ENCODE results near the gene UPK2.
"Not testable (repeated sequence)": the region's sequence is repeated elsewhere in the genome, so short reads cannot be mapped to it uniquely, and the experiment has no call there.

Gene UPK2

DNA sequence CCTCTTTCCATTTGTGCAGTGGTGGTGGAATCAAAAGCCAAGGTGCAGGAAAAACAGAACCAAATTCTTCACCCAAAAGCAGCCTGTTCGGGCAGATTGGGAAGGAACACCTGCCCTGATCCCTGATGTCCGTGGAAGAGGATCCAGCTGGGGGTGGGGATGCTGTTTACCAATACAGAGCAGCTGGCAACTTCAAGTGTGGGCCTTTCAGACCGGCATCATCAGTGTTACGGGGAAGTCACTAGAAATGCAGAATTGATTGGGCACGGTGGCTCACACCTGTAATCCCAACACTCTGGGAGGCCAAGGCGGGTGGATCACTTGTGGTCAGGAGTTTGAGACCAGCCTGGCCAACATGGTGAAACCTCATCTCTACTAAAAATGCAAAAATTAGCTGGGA, 2.1 kb upstream of the UPK2 start:
- H3K4me1 ChIP-seq (ENCODE audit: insufficient read depth, low read length); H3K27me3 ChIP-seq (ENCODE audit: control insufficient read depth in 1 of 2, insufficient read depth in 2 of 2, low read length in 2 of 2); H3K9ac ChIP-seq (ENCODE audit: low read length); H3K9me3 ChIP-seq (ENCODE audit: low read length); H3K27ac ChIP-seq (ENCODE audit: low read depth, low read length); H3K4me3 ChIP-seq (ENCODE audit: low read depth in 1 of 2, low read length in 2 of 2); H3K36me3 ChIP-seq (ENCODE audit: insufficient read depth, low read length): not testable (repeated sequence)

DNA sequence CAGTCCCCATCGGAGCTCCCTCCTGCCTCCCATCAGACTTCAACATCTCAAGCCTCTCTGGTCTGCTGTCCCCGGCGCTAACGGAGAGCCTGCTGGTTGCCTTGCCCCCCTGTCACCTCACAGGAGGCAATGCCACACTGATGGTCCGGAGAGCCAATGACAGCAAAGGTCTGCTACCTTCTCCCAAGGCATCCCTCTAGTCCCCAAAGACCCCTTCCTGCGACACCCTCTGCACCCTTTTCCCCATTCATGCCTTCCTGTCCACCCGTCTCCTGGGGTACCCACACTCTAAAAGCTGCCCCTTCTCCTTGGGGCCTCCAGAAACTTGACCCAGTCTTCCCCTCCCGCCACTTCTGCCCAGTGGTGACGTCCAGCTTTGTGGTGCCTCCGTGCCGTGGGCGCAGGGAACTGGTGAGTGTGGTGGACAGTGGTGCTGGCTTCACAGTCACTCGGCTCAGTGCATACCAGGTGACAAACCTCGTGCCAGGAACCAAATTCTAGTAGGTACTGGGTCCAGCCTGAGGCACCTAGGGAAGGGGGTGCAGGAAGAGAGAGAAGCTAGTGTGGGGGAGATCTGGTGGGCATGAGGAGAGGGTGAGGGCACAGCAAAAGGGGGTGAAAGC, 860 bp downstream of the UPK2 start:
- no peaks in the 10 kb centered on the region for H3K4me1 ChIP-seq (ENCODE audit: insufficient read depth, low read length)
- no peaks in the 10 kb centered on the region for H3K27me3 ChIP-seq (ENCODE audit: control insufficient read depth in 1 of 2, insufficient read depth in 2 of 2, low read length in 2 of 2)
- H3K4me3 ChIP-seq (ENCODE audit: low read depth in 1 of 2, low read length in 2 of 2), result no peak overlapping the region
- no peak overlapping the region for H3K27ac ChIP-seq (ENCODE audit: low read depth, low read length)
- H3K9me3 ChIP-seq (ENCODE audit: low read length), result no peaks in the 10 kb centered on the region
- no peaks in the 10 kb centered on the region for H3K36me3 ChIP-seq (ENCODE audit: insufficient read depth, low read length)
- no peak overlapping the region for H3K9ac ChIP-seq (ENCODE audit: low read length)

DNA sequence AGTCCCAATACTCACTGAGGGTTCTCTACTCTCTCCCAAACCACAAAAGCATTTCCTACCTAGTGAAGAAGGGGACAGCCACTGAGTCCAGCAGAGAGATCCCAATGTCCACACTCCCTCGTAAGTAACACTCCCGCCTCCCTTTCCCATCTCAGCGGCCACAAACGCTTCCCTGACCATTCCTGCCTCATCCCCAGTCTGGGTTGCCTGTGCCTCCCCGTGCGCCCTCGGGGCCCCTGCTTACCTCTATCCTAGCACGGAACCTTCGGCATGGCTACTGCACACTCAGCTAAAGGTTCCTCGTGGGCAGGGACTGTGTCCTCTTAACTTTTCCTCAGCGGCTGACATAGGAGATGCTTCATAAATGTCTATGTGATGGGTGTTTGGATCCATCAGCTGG, 1.5 kb downstream of the UPK2 start:
- H3K36me3 ChIP-seq (ENCODE audit: insufficient read depth, low read length), result no peaks in the 10 kb centered on the region
- H3K9ac ChIP-seq (ENCODE audit: low read length), result no peak overlapping the region
- no peaks in the 10 kb centered on the region for H3K9me3 ChIP-seq (ENCODE audit: low read length)
- no peaks in the 10 kb centered on the region for H3K4me1 ChIP-seq (ENCODE audit: insufficient read depth, low read length)
- H3K27ac ChIP-seq (ENCODE audit: low read depth, low read length), result no peak overlapping the region
- H3K4me3 ChIP-seq (ENCODE audit: low read depth in 1 of 2, low read length in 2 of 2), result no peak overlapping the region
- H3K27me3 ChIP-seq (ENCODE audit: control insufficient read depth in 1 of 2, insufficient read depth in 2 of 2, low read length in 2 of 2), result no peaks in the 10 kb centered on the region

DNA sequence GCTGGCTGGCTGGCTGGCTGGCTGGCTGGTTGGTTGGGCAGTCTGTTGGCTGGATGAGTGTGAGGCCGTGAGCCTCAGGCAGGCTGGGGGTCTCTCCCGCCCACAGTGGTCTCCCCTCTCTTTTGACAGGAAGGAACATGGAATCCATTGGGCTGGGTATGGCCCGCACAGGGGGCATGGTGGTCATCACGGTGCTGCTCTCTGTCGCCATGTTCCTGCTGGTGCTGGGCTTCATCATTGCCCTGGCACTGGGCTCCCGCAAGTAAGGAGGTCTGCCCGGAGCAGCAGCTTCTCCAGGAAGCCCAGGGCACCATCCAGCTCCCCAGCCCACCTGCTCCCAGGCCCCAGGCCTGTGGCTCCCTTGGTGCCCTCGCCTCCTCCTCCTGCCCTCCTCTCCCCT, 1.9 kb downstream of the UPK2 start:
- H3K4me3 ChIP-seq (ENCODE audit: low read depth in 1 of 2, low read length in 2 of 2), result no peak overlapping the region
- no peak overlapping the region for H3K27ac ChIP-seq (ENCODE audit: low read depth, low read length)
- no peaks in the 10 kb centered on the region for H3K9me3 ChIP-seq (ENCODE audit: low read length)
- H3K27me3 ChIP-seq (ENCODE audit: control insufficient read depth in 1 of 2, insufficient read depth in 2 of 2, low read length in 2 of 2), result no peaks in the 10 kb centered on the region
- H3K9ac ChIP-seq (ENCODE audit: low read length), result no peak overlapping the region
- H3K4me1 ChIP-seq (ENCODE audit: insufficient read depth, low read length), result no peaks in the 10 kb centered on the region
- no peaks in the 10 kb centered on the region for H3K36me3 ChIP-seq (ENCODE audit: insufficient read depth, low read length)

DNA sequence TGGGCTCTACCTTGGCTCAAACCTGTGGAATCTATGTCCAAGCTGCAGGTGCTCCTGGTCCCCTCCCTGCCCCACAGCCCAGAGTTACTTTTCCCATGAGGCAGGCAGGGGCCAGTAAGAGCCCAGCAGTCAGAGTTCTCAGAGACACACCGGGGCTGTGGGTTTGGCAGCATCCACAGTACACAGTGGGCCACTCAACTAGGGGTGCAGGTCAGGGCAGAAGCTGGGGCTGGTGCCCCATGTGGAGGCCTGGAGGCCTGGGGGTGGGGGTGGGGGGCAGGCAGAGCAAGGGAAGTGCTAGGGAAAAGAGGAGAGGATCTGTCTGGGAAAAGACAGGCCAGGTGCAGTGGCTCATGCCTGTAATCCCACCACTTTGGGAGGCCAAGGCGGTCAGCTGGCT, 2.5 kb downstream of the UPK2 start:
- Histone ChIP-seq H3K27me3 (ENCODE audit: control insufficient read depth in 1 of 2, insufficient read depth in 2 of 2, low read length in 2 of 2) (no peaks in the 10 kb centered on the region), H3K36me3 (ENCODE audit: insufficient read depth, low read length) (no peaks in the 10 kb centered on the region), H3K9me3 (ENCODE audit: low read length) (no peaks in the 10 kb centered on the region), H3K4me3 (ENCODE audit: low read depth in 1 of 2, low read length in 2 of 2) (no peak overlapping the region), H3K9ac (ENCODE audit: low read length) (no peak overlapping the region), H3K27ac (ENCODE audit: low read depth, low read length) (no peak overlapping the region), H3K4me1 (ENCODE audit: insufficient read depth, low read length) (no peaks in the 10 kb centered on the region)

DNA sequence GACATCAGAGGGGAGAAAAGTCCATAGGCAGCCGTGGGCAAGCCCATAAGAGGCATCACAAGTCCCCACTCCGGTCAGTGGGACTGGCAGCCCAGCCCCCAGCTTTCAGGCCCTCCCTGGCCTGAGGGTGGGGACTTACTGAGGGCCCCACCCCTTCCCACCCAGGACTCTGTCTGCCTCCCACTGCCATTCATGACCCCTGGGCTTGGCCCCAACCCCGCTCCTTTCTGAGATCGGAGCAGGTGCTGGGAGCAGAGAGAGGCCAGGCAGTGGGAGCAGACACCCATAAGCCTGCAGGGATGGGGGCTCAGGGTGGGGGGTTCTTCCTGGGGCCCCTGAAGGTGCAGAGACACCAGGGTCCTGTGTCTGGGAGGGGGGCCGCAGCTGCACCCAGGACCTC, 5.1 kb downstream of the UPK2 start:
- Histone ChIP-seq H3K4me1 (ENCODE audit: insufficient read depth, low read length) (no peaks in the 10 kb centered on the region), H3K4me3 (ENCODE audit: low read depth in 1 of 2, low read length in 2 of 2) (no peak overlapping the region), H3K9ac (ENCODE audit: low read length) (no peak overlapping the region), H3K36me3 (ENCODE audit: insufficient read depth, low read length) (no peaks in the 10 kb centered on the region), H3K27me3 (ENCODE audit: control insufficient read depth in 1 of 2, insufficient read depth in 2 of 2, low read length in 2 of 2) (no peaks in the 10 kb centered on the region), H3K9me3 (ENCODE audit: low read length) (no peaks in the 10 kb centered on the region), H3K27ac (ENCODE audit: low read depth, low read length) (no peak overlapping the region)

DNA sequence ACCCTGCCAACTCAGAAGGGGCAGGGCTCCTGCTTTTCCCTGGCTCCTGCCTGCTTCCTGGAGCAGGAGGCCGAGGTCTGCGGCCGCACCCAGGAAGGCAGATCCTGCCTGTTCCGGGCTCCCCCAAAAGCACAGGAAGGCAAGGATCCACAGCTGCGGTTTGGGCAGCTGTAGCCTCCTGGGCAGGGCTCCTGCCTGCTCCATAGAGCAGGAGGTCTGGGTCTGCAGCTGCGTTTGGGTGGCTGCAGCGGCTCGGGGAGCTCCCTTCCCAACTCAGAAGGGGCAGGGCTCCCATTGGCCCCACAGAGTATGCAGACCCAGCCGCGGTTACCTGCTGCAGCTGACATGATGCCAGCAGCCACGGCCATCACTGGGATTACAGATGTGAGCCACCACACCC, 5.5 kb downstream of the UPK2 start:
- no peak overlapping the region for H3K9ac ChIP-seq (ENCODE audit: low read length)
- no peak overlapping the region for H3K4me3 ChIP-seq (ENCODE audit: low read depth in 1 of 2, low read length in 2 of 2)
- no peaks in the 10 kb centered on the region for H3K9me3 ChIP-seq (ENCODE audit: low read length)
- H3K4me1 ChIP-seq (ENCODE audit: insufficient read depth, low read length), result no peaks in the 10 kb centered on the region
- no peak overlapping the region for H3K27ac ChIP-seq (ENCODE audit: low read depth, low read length)
- no peaks in the 10 kb centered on the region for H3K27me3 ChIP-seq (ENCODE audit: control insufficient read depth in 1 of 2, insufficient read depth in 2 of 2, low read length in 2 of 2)
- no peaks in the 10 kb centered on the region for H3K36me3 ChIP-seq (ENCODE audit: insufficient read depth, low read length)

DNA sequence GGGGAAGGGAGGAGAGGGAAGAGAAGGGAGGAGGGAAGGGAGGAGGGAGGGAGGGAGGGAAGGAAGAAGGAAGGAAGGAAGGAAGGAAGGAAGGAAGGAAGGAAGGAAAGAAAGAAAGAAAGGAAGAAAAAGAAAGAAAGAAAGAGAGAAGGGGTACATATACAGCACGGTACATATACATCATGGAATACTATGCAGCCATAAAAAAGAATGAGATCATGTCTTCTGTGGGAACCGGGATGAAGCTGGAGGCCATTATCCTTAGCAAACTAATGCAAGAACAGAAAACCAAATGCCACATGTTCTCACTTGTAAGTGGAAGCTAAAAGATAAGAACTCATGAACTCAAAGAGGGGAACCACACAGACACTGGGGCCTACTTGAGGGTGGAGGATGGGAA, 13.4 kb downstream of the UPK2 start:
- not testable (repeated sequence) for H3K9me3 ChIP-seq (ENCODE audit: low read length); H3K4me3 ChIP-seq (ENCODE audit: low read depth in 1 of 2, low read length in 2 of 2); H3K9ac ChIP-seq (ENCODE audit: low read length); H3K27ac ChIP-seq (ENCODE audit: low read depth, low read length); H3K4me1 ChIP-seq (ENCODE audit: insufficient read depth, low read length); H3K36me3 ChIP-seq (ENCODE audit: insufficient read depth, low read length)
- peaks cover 0 to 11% of the 10 kb centered on the region in 2 donors for H3K27me3 ChIP-seq (ENCODE audit: control insufficient read depth in 1 of 2, insufficient read depth in 2 of 2, low read length in 2 of 2)

DNA sequence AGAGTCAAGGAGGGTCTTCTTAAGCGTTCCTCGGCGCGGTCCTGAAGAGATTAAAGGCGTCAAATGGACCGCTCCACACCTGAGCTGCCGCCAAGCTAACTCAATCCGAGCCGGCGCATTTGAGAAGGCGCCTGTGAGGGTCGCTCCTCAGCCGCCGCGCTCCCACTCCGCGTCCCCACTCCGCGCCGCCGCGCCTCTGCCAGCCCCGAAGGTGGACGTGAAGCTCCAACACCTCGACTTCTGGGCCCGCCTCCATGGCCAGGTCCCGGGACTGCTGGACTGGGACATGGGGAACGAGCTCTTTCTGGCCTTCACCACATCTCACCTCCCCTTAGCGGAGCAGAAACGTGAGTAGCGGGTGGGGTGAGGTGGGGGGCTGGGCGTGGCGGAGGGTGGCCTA, 15.5 kb downstream of the UPK2 start, which contains the start of gene FOXR1:
Gene FOXR1 (plus strand): TSS at position 116 of the 400 bp plus-strand sequence. CDS start 171 bp downstream, at position 287.
- Histone ChIP-seq H3K27me3 (ENCODE audit: control insufficient read depth in 1 of 2, insufficient read depth in 2 of 2, low read length in 2 of 2) (peaks cover 0 to 11% of the 10 kb centered on the region in 2 donors), H3K36me3 (ENCODE audit: insufficient read depth, low read length) (no peaks in the 10 kb centered on the region), H3K9me3 (ENCODE audit: low read length) (no peaks in the 10 kb centered on the region), H3K9ac (ENCODE audit: low read length) (no peak within 1 kb of the TSS), H3K4me3 (ENCODE audit: low read depth in 1 of 2, low read length in 2 of 2) (no peak within 1 kb of the TSS), H3K27ac (ENCODE audit: low read depth, low read length) (no peak within 1 kb of the TSS), H3K4me1 (ENCODE audit: insufficient read depth, low read length) (no peaks in the 10 kb centered on the region)

DNA sequence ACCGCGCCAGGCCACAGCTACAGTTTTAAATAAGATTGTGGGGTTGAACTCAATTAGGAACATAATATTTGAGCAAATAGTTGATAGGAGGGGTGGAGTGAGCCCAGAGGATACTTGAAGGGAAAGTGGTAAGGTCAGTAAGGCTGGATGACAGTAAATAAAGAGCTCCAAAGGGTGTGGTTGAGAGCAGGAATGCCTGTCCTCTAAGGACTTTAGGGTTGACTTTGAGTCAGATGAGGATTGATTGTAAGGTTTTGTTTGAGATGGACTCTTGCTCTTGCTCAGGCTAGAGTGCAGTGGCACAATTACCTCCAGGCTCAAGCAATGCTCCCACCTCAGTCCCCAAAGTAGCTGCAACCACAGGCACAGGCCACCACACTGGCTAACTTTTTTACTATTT, 17.9 kb downstream of the UPK2 start:
- no peak overlapping the region for H3K4me3 ChIP-seq (ENCODE audit: low read depth in 1 of 2, low read length in 2 of 2)
- no peaks in the 10 kb centered on the region for H3K36me3 ChIP-seq (ENCODE audit: insufficient read depth, low read length)
- H3K4me1 ChIP-seq (ENCODE audit: insufficient read depth, low read length), result no peaks in the 10 kb centered on the region
- no peak overlapping the region for H3K27ac ChIP-seq (ENCODE audit: low read depth, low read length)
- no peak overlapping the region for H3K9ac ChIP-seq (ENCODE audit: low read length)
- no peaks in the 10 kb centered on the region for H3K9me3 ChIP-seq (ENCODE audit: low read length)
- peaks cover 0 to 11% of the 10 kb centered on the region in 2 donors for H3K27me3 ChIP-seq (ENCODE audit: control insufficient read depth in 1 of 2, insufficient read depth in 2 of 2, low read length in 2 of 2)

DNA sequence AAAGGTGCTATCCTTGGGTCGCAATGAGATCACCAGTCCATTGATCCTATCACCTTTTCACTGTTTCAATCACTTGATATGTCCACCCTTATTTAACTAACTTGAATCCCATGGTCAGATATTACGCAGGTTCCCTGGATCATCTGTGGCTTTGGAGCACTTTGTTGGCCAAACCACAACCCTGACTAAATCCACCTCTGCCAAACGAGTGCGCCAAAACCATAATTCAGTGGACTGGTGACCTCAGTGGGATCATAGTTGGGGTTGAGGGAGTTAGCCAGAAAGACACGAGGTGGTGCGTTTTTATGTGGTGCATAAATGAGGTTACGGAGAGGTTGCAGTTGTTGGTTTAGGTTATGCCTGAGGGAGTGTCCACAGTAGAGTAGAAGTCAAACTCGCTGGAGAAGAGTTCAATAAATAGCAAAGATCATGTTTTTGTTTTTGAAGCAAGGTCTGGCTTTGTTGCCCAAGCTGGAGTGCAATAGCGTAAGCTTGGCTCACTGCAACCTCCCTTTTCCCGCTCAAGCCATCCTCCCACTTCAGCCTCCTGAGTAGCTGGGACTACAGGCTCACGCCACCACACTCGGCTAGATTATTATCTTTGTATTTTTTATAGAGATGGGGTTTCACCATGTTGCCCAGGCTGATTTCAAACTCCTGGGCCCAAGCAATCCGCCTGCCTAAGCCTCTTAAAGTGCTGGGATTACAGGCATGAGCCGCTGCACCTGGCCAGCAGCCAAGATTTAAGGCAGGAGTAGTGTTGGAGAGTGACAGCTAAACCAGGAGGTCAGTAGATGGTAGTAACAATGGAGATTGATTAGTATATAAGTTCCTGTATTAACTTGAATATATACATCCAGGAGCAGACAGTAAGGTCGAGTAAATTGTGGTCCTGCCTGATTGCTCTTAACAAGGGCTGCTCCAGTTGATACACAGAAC, 19.9 kb downstream of the UPK2 start:
- Histone ChIP-seq H3K4me3 (ENCODE audit: low read depth in 1 of 2, low read length in 2 of 2) (no peak overlapping the region), H3K9ac (ENCODE audit: low read length) (no peak overlapping the region), H3K27me3 (ENCODE audit: control insufficient read depth in 1 of 2, insufficient read depth in 2 of 2, low read length in 2 of 2) (peaks cover 0 to 9% of the 10 kb centered on the region in 2 donors), H3K36me3 (ENCODE audit: insufficient read depth, low read length) (no peaks in the 10 kb centered on the region), H3K4me1 (ENCODE audit: insufficient read depth, low read length) (peaks cover 6% of the 10 kb centered on the region), H3K27ac (ENCODE audit: low read depth, low read length) (no peak overlapping the region), H3K9me3 (ENCODE audit: low read length) (no peaks in the 10 kb centered on the region)
